ENCODE data around the gene LRRC4C. TPM values are rescaled to one million over a fixed set of nuclear protein-coding genes. Genes with fewer than 3 reads are reported as not detected.

Gene LRRC4C
- total and polyA plus RNA-seq, 11 donors: 0.08 to 1.2 (median 0.48) TPM; not detected in 1

DNA sequence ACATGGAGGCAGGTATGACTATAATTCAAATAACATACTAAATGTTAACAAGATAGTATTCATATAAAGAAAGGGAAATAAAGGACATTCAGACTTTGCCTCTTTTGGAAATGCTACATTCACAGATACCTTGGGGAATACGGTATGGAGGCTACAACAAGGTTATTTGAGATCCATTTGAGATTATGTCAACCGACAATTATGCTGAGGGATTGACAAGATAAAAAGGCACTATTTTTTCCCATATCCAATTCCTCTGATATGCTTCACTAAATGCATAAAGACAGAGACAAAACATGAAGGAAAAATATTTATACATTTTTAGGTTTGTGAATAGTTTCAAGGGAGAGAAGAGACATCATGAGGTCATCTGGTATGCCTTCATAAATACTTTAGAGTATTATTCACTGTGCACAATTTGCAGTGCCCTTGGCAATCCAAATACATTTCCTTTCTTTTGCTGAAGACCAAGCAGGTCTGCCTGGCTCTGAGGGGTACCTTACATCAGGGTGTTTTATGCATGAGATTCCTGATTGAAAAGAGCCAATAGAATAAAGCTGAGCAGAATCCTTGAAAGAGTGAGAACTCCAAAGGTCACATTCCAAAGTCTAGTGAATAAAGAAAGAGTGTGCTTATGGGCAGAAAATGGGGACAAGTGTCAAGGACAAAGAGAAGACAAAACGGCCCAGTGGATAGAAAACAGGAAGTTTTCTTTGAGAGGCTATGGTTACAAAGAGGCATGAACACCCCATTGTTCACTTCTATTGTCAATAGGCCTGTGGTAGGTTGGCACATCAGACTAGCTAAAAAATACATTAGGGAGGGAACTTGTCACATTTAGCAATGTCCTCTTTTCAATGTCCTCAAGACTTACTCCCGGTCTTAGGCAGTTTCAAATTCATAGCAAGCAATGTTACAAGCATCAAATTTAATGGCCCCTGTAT, 455.8 kb downstream of the LRRC4C start:
- DNase-seq: no peak
- Histone ChIP-seq H3K27ac (no peak overlapping the region), H3K36me3 (no peaks in the 10 kb centered on the region), H3K27me3 (no peaks in the 10 kb centered on the region), H3K4me3 (no peak overlapping the region), H3K9me3 (no peaks in the 10 kb centered on the region), H3K4me1 (no peaks in the 10 kb centered on the region)
- 43 to 67% (median 53%) methylated on average over 4 of the region's 4 CpGs for WGBS, 4 donors
- TF ChIP-seq, protein P1, sequence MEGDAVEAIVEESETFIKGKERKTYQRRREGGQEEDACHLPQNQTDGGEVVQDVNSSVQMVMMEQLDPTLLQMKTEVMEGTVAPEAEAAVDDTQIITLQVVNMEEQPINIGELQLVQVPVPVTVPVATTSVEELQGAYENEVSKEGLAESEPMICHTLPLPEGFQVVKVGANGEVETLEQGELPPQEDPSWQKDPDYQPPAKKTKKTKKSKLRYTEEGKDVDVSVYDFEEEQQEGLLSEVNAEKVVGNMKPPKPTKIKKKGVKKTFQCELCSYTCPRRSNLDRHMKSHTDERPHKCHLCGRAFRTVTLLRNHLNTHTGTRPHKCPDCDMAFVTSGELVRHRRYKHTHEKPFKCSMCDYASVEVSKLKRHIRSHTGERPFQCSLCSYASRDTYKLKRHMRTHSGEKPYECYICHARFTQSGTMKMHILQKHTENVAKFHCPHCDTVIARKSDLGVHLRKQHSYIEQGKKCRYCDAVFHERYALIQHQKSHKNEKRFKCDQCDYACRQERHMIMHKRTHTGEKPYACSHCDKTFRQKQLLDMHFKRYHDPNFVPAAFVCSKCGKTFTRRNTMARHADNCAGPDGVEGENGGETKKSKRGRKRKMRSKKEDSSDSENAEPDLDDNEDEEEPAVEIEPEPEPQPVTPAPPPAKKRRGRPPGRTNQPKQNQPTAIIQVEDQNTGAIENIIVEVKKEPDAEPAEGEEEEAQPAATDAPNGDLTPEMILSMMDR (IDR thresholded peaks at IDR 0.05): no peak
- TF ChIP-seq POLR2A (IDR thresholded peaks at IDR 0.05): no peak
- intact Hi-C loops (cut with DNase I): no loop called here
- ATAC-seq: no peak

DNA sequence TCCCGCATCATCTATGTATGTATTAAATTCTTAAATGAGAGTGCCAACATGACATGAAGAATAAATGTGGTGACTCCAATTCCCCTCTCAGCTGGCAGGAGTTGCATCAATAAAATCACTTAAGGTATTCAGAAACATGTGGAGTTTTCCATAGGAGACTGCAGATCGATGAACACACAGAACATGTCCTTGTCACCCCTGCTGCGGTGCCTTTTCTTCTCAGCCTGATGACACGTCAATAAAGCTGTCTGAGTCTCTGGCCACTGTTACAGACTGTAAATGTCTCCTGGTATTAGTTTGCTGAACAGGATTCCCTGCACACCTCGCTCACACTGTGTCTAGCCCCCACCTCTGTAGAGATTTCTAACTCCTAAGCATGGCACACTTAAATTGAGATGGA, 460.5 kb downstream of the LRRC4C start:
- H3K27ac ChIP-seq: no peak overlapping the region
- WGBS, 4 donors: 56 to 61% (median 60%) methylated on average over 5 of the region's 5 CpGs
- no peaks in the 10 kb centered on the region for H3K36me3 ChIP-seq
- no peaks in the 10 kb centered on the region for H3K9me3 ChIP-seq
- TF ChIP-seq POLR2A (IDR thresholded peaks at IDR 0.05): no peak
- no peak overlapping the region for H3K4me3 ChIP-seq
- H3K27me3 ChIP-seq: no peaks in the 10 kb centered on the region
- intact Hi-C loops (cut with DNase I): no loop called here
- no peak for ATAC-seq
- DNase-seq: no peak
- no peaks in the 10 kb centered on the region for H3K4me1 ChIP-seq

GRCh38 chr11:40987776-40988435, 471.5 kb downstream of the LRRC4C start:
- DNase-seq (no peak), ATAC-seq (no peak)
- Histone ChIP-seq H3K4me3 (no peak overlapping the region), H3K36me3 (no peaks in the 10 kb centered on the region), H3K27ac (no peak overlapping the region), H3K27me3 (no peaks in the 10 kb centered on the region), H3K4me1 (no peaks in the 10 kb centered on the region), H3K9me3 (peaks cover 0 to 3% (median 0%) of the 10 kb centered on the region in 12 donors)
- intact Hi-C loops (cut with DNase I): no loop called here
- TF ChIP-seq, protein P1 (IDR thresholded peaks at IDR 0.05): no peak
- TF ChIP-seq POLR2A (IDR thresholded peaks at IDR 0.05): no peak
- 14 to 53% (median 44%) methylated on average over 1 of the region's 1 CpG for WGBS, 4 donors

- ATAC-seq (no peak), DNase-seq (no peak)
- intact Hi-C loops (cut with DNase I): no loop called here
- Histone ChIP-seq H3K27me3 (no peaks in the 10 kb centered on the region), H3K4me3 (no peak overlapping the region), H3K27ac (no peak overlapping the region), H3K36me3 (no peaks in the 10 kb centered on the region), H3K9me3 (peaks cover 0 to 3% (median 0%) of the 10 kb centered on the region in 12 donors), H3K4me1 (no peaks in the 10 kb centered on the region)
- TF ChIP-seq POLR2A (IDR thresholded peaks at IDR 0.05): no peak
- TF ChIP-seq, protein P1 (IDR thresholded peaks at IDR 0.05): no peak
- WGBS, 4 donors: 86 to 96% (median 90%) methylated on average over 3 of the region's 3 CpGs
Measured at GRCh38 chr11:40986320-40986719, 473.1 kb downstream of the LRRC4C start.

All from heart left ventricle (tissue), 16 donors.